B cell (primary cell): Measurements from ENCODE around the gene SLCO3A1. TPM values are rescaled to one million over a fixed set of nuclear protein-coding genes. Genes with fewer than 3 reads are reported as not detected.

Experiments used
- ATAC-seq: fragments of 200-7000 bp; cut with Tn5 transposase; one replicate; pipeline ENCODE4 v1.10.0; 2021; ENCODE audit warnings: low read depth, mild to moderate bottlenecking, moderate number of reproducible peaks, moderate library complexity
- CTCF ChIA-PET: fragments of 350-600 bp; sonication (Branson Sonifier 250); formaldehyde crosslinking; loops from one replicate; lab custom pipeline; 2021; ENCODE audit warnings: antibody characterized with exemption, inconsistent platforms; lab: Charles Lee
- POLR2A ChIA-PET: fragments of 350-600 bp; sonication (Branson Sonifier 250); formaldehyde crosslinking; loops from one replicate; lab custom pipeline; 2021; ENCODE audit warnings: antibody characterized with exemption; lab: Charles Lee
- DNase-seq: peaks from one replicate; pipeline ENCODE4 v3.0.0; 2013
- H2AFZ ChIP-seq: 2 replicates; pipeline ENCODE4 v1.6.1; 2012; ENCODE audit warnings: mild to moderate bottlenecking, low read depth, low read length; ENCODE audit not compliant: insufficient read depth, poor library complexity, severe bottlenecking
- H3K27ac ChIP-seq, 2 donors: 1 replicate in 1 of 2; 2 replicates in 1 of 2; pipeline ENCODE4 v1.5.1; 2012 to 2013; ENCODE audit warnings: low read length in 2 of 2, mild to moderate bottlenecking in 2 of 2, moderate library complexity in 1 of 2
- H3K27me3 ChIP-seq, 4 experiments: fragments of 200-600 bp in 1 of 4; sonication (generic) in 1 of 4; replicated peaks in 1 of 4; 1 replicate in 2 of 4; 2 replicates in 2 of 4; pipeline versions ENCODE4 v1.6.1 to v1.7.0; 2013 to 2016; ENCODE audit warnings: low read length in 3 of 4, mild to moderate bottlenecking in 2 of 4, mixed read lengths in 1 of 4, moderate library complexity in 1 of 4; ENCODE audit not compliant: insufficient read depth in 4 of 4, control insufficient read depth in 3 of 4; ENCODE audit errors: control extremely low read depth in 1 of 4
- H3K36me3 ChIP-seq, 2 experiments: replicated peaks in 1 of 2; 1 replicate in 1 of 2; 2 replicates in 1 of 2; pipeline versions ENCODE4 v1.6.1 to v1.7.1; 2013; ENCODE audit warnings: low read length in 1 of 2; ENCODE audit not compliant: insufficient read depth in 2 of 2, control insufficient read depth in 1 of 2; ENCODE audit errors: control extremely low read depth in 1 of 2, extremely low read depth in 1 of 2
- H3K4me1 ChIP-seq, 2 donors: fragments of 200-600 bp in 1 of 2; sonication (generic) in 1 of 2; 1 replicate in 1 of 2; 2 replicates in 1 of 2; pipeline versions ENCODE4 v1.5.1 to v1.6.1; 2013 to 2017; ENCODE audit warnings: low read length in 2 of 2; ENCODE audit not compliant: control insufficient read depth in 2 of 2, insufficient read depth in 2 of 2
- H3K4me2 ChIP-seq: replicated peaks from 2 replicates; pipeline ENCODE3; 2012; ENCODE audit warnings: mild to moderate bottlenecking, low read depth, low read length; ENCODE audit not compliant: poor library complexity, severe bottlenecking
- H3K4me3 ChIP-seq, 5 experiments: fragments of 200-600 bp in 1 of 5; sonication (generic) in 1 of 5; 1 replicate in 3 of 5; 2 replicates in 2 of 5; pipeline versions ENCODE4 v1.5.1 to v1.7.0; 2011 to 2016; ENCODE audit warnings: low read length in 4 of 5, mild to moderate bottlenecking in 4 of 5, low read depth in 2 of 5, control low read depth in 1 of 5, moderate library complexity in 1 of 5; ENCODE audit not compliant: insufficient read depth in 1 of 5; ENCODE audit errors: control extremely low read depth in 1 of 5, extremely low read depth in 1 of 5
- H3K79me2 ChIP-seq: fragments of 200-600 bp; sonication (generic); one replicate; pipeline ENCODE4 v1.6.0; 2016; ENCODE audit warnings: low read length; ENCODE audit not compliant: control insufficient read depth, insufficient read depth
- H3K9ac ChIP-seq: fragments of 200-600 bp; sonication (generic); 2 replicates; pipeline ENCODE4 v1.6.1; 2017; ENCODE audit warnings: mild to moderate bottlenecking, low read length, moderate library complexity
- H3K9me3 ChIP-seq, 3 donors: one replicate each; pipeline versions ENCODE4 v1.6.1 to v1.7.1; 2013; ENCODE audit warnings: low read length in 2 of 3; ENCODE audit not compliant: control insufficient read depth in 2 of 3, insufficient read depth in 1 of 3; ENCODE audit errors: control extremely low read depth in 1 of 3
- H4K20me1 ChIP-seq: 2 replicates; pipeline ENCODE4 v1.6.0; 2012; ENCODE audit warnings: mild to moderate bottlenecking, low read length; ENCODE audit not compliant: insufficient read depth, control insufficient read depth, poor library complexity, severe bottlenecking
- H3K27ac Mint-ChIP-seq: one replicate; pipeline ENCODE4 v1.8.0; 2021; ENCODE audit warnings: mixed read lengths
- H3K27me3 Mint-ChIP-seq: one replicate; pipeline ENCODE4 v1.8.0; 2021; ENCODE audit warnings: mixed read lengths
- H3K4me1 Mint-ChIP-seq: one replicate; pipeline ENCODE4 v1.8.0; 2021; ENCODE audit warnings: mixed read lengths
- H3K4me3 Mint-ChIP-seq: one replicate; pipeline ENCODE4 v1.8.0; 2021; ENCODE audit warnings: mixed read lengths
- H3K9me3 Mint-ChIP-seq: one replicate; pipeline ENCODE4 v1.8.0; 2022; ENCODE audit warnings: mixed read lengths; ENCODE audit not compliant: insufficient read depth
- EZH2 ChIP-seq: IDR thresholded peaks from 2 replicates; pipeline ENCODE4 v1.6.1; 2012; ENCODE audit warnings: borderline replicate concordance, low read depth, mild to moderate bottlenecking, moderate library complexity, low read length; ENCODE audit not compliant: insufficient read depth, poor library complexity, severe bottlenecking
- WGBS: methylation state at CpG from one replicate; pipeline ENCODE4 v1.1.5; 2013; ENCODE audit warnings: missing lambda C conversion rate; ENCODE audit not compliant: insufficient coverage; 5-methylcytosine and 5-hydroxymethylcytosine counted together
- intact Hi-C: fragments of 100-400 bp; cut with micrococcal nuclease; formaldehyde crosslinking; loops from one replicate; pipeline ENCODE4 v1.10.0; 2022
- polyA plus RNA-seq: library from polyadenylated mRNA; depleted of rRNA; stranded (reverse); fragments of >200 nt; gene quantifications from 2 replicates; pipeline ENCODE4 v1.2.3, GENCODE V29; 2012
- total RNA-seq, 2 donors: library from RNA; stranded (reverse); fragments of 120-200 nt in 1 of 2; gene quantifications; 1 replicate in 1 of 2; 2 replicates in 1 of 2; pipeline versions ENCODE4 v1.2.3 to v1.2.4, GENCODE V29; 2013 to 2022
- TF ChIP-seq, protein P1 (sequence below): fragments of 200-600 bp; IDR thresholded peaks from one replicate; pipeline ENCODE4 v1.8.0; 2022; ENCODE audit warnings: antibody characterized with exemption, mild to moderate bottlenecking

SLCO3A1 gene
- total and polyA plus RNA-seq, 2 donors (not counting 1 experiment from before 2014, with no cell fraction given): 0.99 to 2.3 TPM

DNA sequence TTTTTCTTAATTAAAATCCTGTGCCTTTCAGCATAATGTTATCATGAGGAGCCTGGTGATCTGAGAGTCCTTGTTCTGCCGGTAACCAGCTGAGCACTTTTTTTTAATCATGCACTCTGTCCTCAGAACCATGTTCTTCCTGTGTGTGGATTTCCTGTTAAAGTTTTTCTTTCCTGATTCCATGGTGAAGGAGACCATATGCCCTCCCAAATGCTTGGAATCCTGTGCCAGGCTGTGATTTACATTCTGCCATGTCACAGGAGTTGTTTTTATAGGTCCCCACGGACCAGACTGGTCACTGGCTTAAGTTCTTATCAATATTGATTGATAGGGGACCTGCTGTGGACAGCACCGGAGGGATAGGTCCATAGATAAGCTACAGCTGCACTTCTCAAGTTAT is 257.8 kb downstream of the SLCO3A1 start:
- H3K9me3 ChIP-seq: no peaks in the 10 kb centered on the region
- whole genome bisulfite sequencing: 75% methylated on average over 2 of the region's 3 CpGs
- ChIA-PET CTCF (no interaction called here), POLR2A (no interaction called here)
- no peak overlapping the region for H3K27ac ChIP-seq
- ATAC-seq (no peak), DNase-seq (no peak)
- intact Hi-C loops: no loop called here
- H3K36me3 ChIP-seq: no peaks in the 10 kb centered on the region
- no peaks in the 10 kb centered on the region for H3K27me3 Mint-ChIP-seq
- no peak for TF ChIP-seq EZH2
- TF ChIP-seq, protein P1, sequence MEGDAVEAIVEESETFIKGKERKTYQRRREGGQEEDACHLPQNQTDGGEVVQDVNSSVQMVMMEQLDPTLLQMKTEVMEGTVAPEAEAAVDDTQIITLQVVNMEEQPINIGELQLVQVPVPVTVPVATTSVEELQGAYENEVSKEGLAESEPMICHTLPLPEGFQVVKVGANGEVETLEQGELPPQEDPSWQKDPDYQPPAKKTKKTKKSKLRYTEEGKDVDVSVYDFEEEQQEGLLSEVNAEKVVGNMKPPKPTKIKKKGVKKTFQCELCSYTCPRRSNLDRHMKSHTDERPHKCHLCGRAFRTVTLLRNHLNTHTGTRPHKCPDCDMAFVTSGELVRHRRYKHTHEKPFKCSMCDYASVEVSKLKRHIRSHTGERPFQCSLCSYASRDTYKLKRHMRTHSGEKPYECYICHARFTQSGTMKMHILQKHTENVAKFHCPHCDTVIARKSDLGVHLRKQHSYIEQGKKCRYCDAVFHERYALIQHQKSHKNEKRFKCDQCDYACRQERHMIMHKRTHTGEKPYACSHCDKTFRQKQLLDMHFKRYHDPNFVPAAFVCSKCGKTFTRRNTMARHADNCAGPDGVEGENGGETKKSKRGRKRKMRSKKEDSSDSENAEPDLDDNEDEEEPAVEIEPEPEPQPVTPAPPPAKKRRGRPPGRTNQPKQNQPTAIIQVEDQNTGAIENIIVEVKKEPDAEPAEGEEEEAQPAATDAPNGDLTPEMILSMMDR: no peak
- no peaks in the 10 kb centered on the region for H3K4me1 ChIP-seq
- H3K9me3 Mint-ChIP-seq: no peaks in the 10 kb centered on the region
- no peak overlapping the region for H3K9ac ChIP-seq
- no peaks in the 10 kb centered on the region for H3K4me1 Mint-ChIP-seq
- no peaks in the 10 kb centered on the region for H4K20me1 ChIP-seq
- no peak overlapping the region for H3K4me3 ChIP-seq
- no peaks in the 10 kb centered on the region for H3K27me3 ChIP-seq
- no peak overlapping the region for H3K4me3 Mint-ChIP-seq
- H2AFZ ChIP-seq: no peak overlapping the region
- no peak overlapping the region for H3K4me2 ChIP-seq
- no peaks in the 10 kb centered on the region for H3K79me2 ChIP-seq
- no peak overlapping the region for H3K27ac Mint-ChIP-seq

DNA sequence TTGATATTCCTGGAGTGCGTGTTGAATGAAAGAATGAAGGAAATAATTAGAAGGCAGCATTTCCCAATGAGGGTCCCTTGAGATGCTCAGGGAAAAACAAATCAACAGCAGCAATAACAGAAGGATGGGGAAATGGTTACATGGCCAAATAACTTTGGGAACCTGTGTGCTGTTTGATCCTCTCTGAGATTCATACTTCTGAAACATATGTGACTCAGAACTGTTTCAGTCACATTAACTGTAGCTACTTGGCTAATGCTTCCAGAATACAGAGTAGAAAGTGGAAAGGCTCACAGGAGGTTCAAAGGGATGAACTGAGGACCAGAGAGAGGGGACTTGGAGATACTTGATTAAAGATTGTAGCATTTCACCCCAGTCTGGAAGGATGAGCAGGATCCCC is 258.2 kb downstream of the SLCO3A1 start:
- Histone ChIP-seq H3K27me3 (no peaks in the 10 kb centered on the region), H3K4me3 (no peak overlapping the region), H3K9ac (no peak overlapping the region), H3K9me3 (no peaks in the 10 kb centered on the region), H3K4me2 (no peak overlapping the region), H3K4me1 (no peaks in the 10 kb centered on the region), H4K20me1 (no peaks in the 10 kb centered on the region), H3K36me3 (no peaks in the 10 kb centered on the region), H3K27ac (no peak overlapping the region), H3K79me2 (no peaks in the 10 kb centered on the region), H2AFZ (no peak overlapping the region)
- WGBS: 83% methylated on average over 1 of the region's 1 CpG
- intact Hi-C loops: no loop called here
- H3K9me3 Mint-ChIP-seq: no peaks in the 10 kb centered on the region
- DNase-seq: no peak
- ChIA-PET CTCF (no interaction called here), POLR2A (no interaction called here)
- no peaks in the 10 kb centered on the region for H3K4me1 Mint-ChIP-seq
- ATAC-seq: no peak
- no peak overlapping the region for H3K4me3 Mint-ChIP-seq
- no peak for TF ChIP-seq EZH2
- TF ChIP-seq, protein P1: no peak
- no peaks in the 10 kb centered on the region for H3K27me3 Mint-ChIP-seq
- no peak overlapping the region for H3K27ac Mint-ChIP-seq
